IPS-20b (cell line): Measurements from ENCODE around the gene SHQ1.
"Not testable (repeated sequence)": the region's sequence is repeated elsewhere in the genome, so short reads cannot be mapped to it uniquely, and the experiment has no call there.

Source experiments
- H3K27ac ChIP-seq: one replicate; pipeline ENCODE4 v1.5.1; 2013; ENCODE audit warnings: low read length
- H3K27me3 ChIP-seq: 2 replicates; pipeline ENCODE4 v1.6.1; 2013; ENCODE audit warnings: mild to moderate bottlenecking, low read length, inconsistent platforms; ENCODE audit not compliant: insufficient read depth
- H3K36me3 ChIP-seq: 2 replicates; pipeline ENCODE4 v1.6.1; 2013; ENCODE audit warnings: low read depth, mild to moderate bottlenecking, inconsistent platforms, low read length, moderate library complexity; ENCODE audit not compliant: insufficient read depth
- H3K4me1 ChIP-seq: 2 replicates; pipeline ENCODE4 v1.6.1; 2013; ENCODE audit warnings: mild to moderate bottlenecking, control low read depth, inconsistent platforms, low read length, moderate library complexity; ENCODE audit not compliant: insufficient read depth
- H3K4me3 ChIP-seq: 2 replicates; pipeline ENCODE4 v1.5.1; 2013; ENCODE audit warnings: mild to moderate bottlenecking, low read length, inconsistent platforms
- H3K9ac ChIP-seq: 2 replicates; pipeline ENCODE4 v1.6.1; 2013; ENCODE audit warnings: low read depth, mild to moderate bottlenecking, inconsistent platforms, low read length, moderate library complexity
- H3K9me3 ChIP-seq: 2 replicates; pipeline ENCODE4 v1.6.1; 2013; ENCODE audit warnings: mild to moderate bottlenecking, low read depth, low read length, inconsistent platforms; ENCODE audit not compliant: insufficient read depth

SHQ1 gene

DNA sequence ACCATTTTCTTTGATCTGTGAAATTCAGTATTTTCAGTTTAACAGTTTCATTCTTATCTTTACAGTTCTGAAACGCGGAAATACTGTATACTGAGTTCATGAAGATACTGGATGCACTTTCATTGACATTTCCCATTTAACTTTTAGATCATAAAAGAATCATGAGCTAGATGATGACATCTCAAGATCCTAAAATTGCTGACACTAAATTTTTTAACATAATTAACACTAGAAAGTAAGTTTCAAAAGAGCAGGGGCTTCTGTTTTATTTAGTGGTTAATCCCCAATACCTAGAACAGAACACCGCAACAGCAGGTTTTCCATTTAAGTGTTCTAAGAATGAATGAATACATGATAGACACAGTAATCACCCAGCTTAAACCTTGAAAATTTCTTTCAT, 54.2 kb downstream of the SHQ1 start:
- no peak overlapping the region for H3K9ac ChIP-seq
- H3K27me3 ChIP-seq: no peaks in the 10 kb centered on the region
- H3K9me3 ChIP-seq: no peaks in the 10 kb centered on the region
- no peak overlapping the region for H3K4me3 ChIP-seq
- peaks cover 5% of the 10 kb centered on the region; the same call in 1 of the 2 replicates for H3K36me3 ChIP-seq
- H3K4me1 ChIP-seq: peaks cover 22% of the 10 kb centered on the region
- no peak overlapping the region for H3K27ac ChIP-seq

DNA sequence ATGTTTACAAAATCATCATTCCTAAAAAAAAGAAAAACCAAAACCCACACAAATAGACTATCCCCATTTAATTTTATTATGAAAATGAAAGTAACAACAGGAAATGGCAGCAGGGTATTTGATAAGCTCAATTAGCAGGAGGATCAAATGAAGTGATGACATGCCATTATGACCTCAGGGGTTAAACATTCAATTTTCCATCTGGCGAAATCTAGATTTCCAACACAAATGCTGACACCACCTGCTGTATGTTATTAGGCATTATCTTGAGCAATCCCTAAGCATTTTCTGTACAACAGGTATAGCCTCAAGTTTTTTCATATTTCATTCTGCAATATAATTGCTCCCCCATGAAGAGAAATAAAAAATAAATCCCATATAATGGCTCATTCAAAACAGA, 57.1 kb downstream of the SHQ1 start:
- Histone ChIP-seq H3K27ac (no peak overlapping the region), H3K9ac (peak overlapping the region; percentile 10; the same call in 1 of the 2 replicates), H3K4me1 (peaks cover 12% of the 10 kb centered on the region; the same call in 1 of the 2 replicates), H3K27me3 (no peaks in the 10 kb centered on the region), H3K9me3 (no peaks in the 10 kb centered on the region), H3K36me3 (peaks cover 5% of the 10 kb centered on the region; the same call in 1 of the 2 replicates), H3K4me3 (no peak overlapping the region)

DNA sequence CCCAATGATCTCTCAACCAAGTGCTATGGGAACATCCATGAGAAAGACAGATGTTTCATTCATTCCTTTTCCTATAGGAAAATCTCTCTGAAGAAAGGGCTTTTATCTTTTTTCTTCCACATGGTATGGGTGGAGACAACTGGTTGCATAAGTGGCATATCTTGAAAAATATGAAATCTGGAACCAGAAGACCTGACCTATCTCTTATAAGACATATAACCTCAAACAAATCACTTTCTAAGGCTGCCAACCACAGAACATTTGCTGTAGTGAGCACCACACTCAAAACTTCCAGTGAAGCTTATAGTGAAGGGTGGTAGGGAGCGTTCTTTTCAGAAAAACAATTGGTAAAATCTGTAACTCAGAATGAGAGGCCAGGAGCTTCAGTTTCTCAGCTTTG, 58.5 kb downstream of the SHQ1 start:
- Histone ChIP-seq H3K27ac (no peak overlapping the region), H3K9me3 (no peaks in the 10 kb centered on the region), H3K4me3 (no peak overlapping the region), H3K27me3 (no peaks in the 10 kb centered on the region), H3K36me3 (peaks cover 8% of the 10 kb centered on the region; the same call in 1 of the 2 replicates), H3K4me1 (peaks cover 12% of the 10 kb centered on the region; the same call in 1 of the 2 replicates), H3K9ac (no peak overlapping the region)

DNA sequence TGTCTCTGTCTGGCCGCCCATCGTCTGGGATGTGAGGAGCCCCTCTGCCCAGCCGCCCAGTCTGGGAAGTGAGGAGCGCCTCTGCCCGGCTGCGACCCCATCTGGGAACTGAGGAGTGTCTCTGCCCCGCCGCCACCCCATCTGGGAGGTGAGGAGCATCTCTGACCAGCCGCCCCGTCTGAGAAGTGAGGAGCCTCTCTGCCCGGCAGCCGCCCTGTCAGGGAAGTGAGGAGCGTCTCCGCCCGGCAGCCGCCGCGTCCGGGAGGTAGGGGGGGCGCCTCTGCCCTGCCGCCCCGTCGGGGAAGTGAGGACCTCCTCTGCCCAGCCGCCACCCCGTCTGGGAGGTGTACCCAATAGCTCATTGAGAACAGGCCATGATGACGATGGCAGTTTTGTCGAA, 60.0 kb downstream of the SHQ1 start:
- not testable (repeated sequence) for H3K9ac ChIP-seq, H3K9me3 ChIP-seq, H3K27me3 ChIP-seq, H3K4me3 ChIP-seq, H3K27ac ChIP-seq
- H3K4me1 ChIP-seq: peaks cover 12% of the 10 kb centered on the region; the same call in 1 of the 2 replicates
- peaks cover 14% of the 10 kb centered on the region; the same call in 1 of the 2 replicates for H3K36me3 ChIP-seq

DNA sequence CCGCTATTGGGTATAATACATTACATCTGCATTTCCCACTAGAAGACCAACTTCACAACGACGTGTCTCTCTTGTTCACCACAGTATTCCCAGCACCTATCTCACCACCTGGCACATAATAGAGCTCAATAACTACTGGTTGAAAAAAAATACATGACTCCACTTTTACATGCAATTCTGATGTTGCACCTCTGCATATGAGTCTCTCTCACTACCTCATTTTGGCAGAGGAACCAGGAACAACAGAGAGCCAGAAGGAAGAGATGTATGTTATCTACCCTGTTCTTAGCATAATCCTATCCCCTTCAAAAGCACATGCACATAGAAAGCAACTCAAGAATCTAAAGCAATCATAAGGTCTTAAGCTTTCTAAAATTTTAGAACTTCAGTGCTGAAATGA, 61.6 kb downstream of the SHQ1 start:
- no peaks in the 10 kb centered on the region for H3K27me3 ChIP-seq
- H3K4me1 ChIP-seq: peaks cover 12% of the 10 kb centered on the region; the same call in 1 of the 2 replicates
- H3K9ac ChIP-seq: no peak overlapping the region
- no peak overlapping the region for H3K4me3 ChIP-seq
- H3K9me3 ChIP-seq: no peaks in the 10 kb centered on the region
- H3K36me3 ChIP-seq: peaks cover 10% of the 10 kb centered on the region; the same call in 1 of the 2 replicates
- H3K27ac ChIP-seq: no peak overlapping the region

DNA sequence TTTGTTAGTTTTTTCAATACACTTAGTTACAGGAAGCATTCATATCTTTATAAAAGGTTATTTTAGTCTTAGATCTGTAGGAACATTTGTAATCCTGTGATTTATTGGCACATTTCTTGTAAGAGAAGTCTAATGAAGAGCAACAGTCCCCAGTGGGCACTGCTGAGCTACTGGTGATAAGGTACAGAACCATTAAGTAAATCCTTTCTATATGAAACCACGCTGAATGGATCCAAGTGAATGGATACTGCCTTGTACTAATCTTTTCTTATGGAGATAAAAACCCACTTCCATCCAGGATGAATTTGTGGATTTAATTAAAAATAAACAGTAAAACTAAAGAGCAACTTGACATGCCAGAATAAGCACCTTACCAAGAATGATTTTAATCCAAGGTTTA, 64.0 kb downstream of the SHQ1 start:
- no peaks in the 10 kb centered on the region for H3K27me3 ChIP-seq
- no peak overlapping the region for H3K27ac ChIP-seq
- no peak overlapping the region for H3K9ac ChIP-seq
- H3K4me1 ChIP-seq: no peaks in the 10 kb centered on the region
- H3K4me3 ChIP-seq: no peak overlapping the region
- peaks cover 10% of the 10 kb centered on the region; the same call in 1 of the 2 replicates for H3K36me3 ChIP-seq
- no peaks in the 10 kb centered on the region for H3K9me3 ChIP-seq

DNA sequence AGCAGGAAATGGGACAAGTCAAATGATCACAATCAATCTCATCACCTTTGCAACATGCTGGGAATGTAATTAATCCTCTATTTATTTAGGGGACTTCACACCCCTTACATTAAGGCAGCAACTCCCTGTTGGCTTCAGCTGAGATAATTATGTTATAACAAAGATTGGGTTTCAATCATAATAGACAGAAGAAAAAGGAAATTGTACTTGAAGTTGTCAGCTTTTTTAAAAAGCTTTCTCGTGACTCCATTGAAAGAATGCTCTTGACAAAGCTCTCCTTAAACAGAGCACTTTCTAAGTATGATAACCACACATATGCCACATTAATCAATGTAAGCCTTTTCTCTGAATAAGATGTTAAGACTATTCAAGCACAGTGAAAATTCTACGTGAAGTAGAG, 65.7 kb downstream of the SHQ1 start:
- H3K4me3 ChIP-seq: no peak overlapping the region
- no peak overlapping the region for H3K9ac ChIP-seq
- H3K27me3 ChIP-seq: no peaks in the 10 kb centered on the region
- H3K27ac ChIP-seq: no peak overlapping the region
- no peaks in the 10 kb centered on the region; the same call in 1 of the 2 replicates for H3K4me1 ChIP-seq
- H3K36me3 ChIP-seq: peaks cover 10% of the 10 kb centered on the region; the same call in 1 of the 2 replicates
- no peaks in the 10 kb centered on the region for H3K9me3 ChIP-seq

DNA sequence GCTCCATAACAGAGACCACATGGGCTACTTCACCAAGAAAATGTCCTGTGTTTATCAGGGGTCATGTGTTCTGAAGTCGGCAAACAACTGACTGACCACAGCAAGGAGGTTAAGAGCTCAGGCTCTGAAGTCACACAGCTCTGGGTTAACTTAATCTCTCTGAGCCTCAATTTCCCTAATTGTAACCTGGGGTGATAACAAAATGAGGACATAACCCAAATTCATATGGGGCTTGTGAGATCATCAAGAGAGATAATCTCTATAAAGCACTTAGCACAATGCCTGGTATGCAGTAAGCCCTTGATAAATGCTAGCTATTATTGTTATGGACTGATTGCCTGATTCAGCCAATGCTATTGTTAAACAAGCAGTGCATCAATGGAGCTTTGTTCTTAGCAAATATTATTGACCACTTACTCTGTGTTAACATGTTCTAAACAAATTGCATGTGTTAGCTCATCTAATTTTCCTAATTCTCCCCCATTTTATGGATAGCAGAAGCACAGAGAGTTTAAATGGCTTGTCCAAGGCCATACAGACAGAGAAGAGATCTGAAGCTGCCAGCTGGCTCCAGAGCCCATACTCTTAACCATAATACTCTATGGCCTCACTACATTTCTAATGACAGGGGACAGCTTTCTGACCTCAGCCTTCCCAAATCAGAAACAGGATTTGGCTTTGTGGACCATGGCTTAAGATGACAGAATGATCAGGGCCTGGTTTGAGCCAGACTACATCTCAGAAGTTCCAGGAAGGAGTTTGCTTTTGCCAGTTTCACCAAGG, 78.3 kb downstream of the SHQ1 start:
- H3K4me1 ChIP-seq: peaks cover 42% of the 10 kb centered on the region
- H3K27me3 ChIP-seq: no peaks in the 10 kb centered on the region
- no peak overlapping the region for H3K4me3 ChIP-seq
- no peaks in the 10 kb centered on the region for H3K9me3 ChIP-seq
- H3K9ac ChIP-seq: no peak overlapping the region
- no peak overlapping the region for H3K27ac ChIP-seq
- no peaks in the 10 kb centered on the region for H3K36me3 ChIP-seq

DNA sequence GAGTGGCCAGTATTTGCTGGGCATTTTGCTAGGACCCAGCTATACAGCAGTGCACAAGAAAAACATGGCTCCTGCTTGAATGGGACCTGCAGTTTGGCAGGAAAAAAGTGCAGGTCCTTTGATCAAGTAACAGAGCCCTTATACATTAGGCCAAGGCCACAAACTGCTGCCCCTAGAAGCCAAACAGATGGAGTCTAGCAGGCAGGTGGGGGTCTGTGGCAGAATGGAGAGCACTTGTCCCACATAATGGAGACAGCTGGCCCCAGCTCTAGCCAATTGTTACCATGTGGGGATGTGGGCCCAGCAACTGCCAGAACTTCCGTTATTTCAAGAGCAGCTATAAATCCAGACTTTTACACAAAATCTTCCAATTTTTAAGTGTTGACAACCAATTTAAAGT, 79.3 kb downstream of the SHQ1 start:
- Histone ChIP-seq H3K36me3 (no peaks in the 10 kb centered on the region), H3K27me3 (no peaks in the 10 kb centered on the region), H3K9ac (peak overlapping the region; percentile 52), H3K27ac (peak overlapping the region; percentile 23), H3K9me3 (no peaks in the 10 kb centered on the region), H3K4me1 (peaks cover 42% of the 10 kb centered on the region), H3K4me3 (peak overlapping the region; percentile 47; the same call in 1 of the 2 replicates)

DNA sequence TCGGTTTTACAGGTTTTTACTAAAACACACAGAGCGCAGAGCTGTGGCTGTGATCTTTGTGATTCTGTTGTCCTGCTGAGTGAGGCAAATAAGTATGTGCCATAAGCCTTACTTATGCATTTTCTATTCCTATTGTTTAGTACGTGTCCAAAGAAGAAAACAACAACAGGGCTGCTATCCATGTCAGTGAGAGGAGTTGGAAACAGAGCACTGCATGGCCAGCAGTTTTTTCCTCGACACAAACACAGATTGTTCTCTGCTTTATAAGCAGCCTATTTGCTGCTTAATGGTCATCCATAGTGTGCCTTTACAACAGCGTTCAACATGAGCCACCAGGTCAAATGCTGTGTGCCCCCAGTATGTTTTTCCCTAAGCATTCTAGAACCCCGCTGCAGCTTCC, 79.8 kb downstream of the SHQ1 start:
- H3K27me3 ChIP-seq: no peaks in the 10 kb centered on the region
- no peaks in the 10 kb centered on the region for H3K36me3 ChIP-seq
- peaks cover 42% of the 10 kb centered on the region for H3K4me1 ChIP-seq
- no peaks in the 10 kb centered on the region for H3K9me3 ChIP-seq
- peak overlapping the region; percentile 47 for H3K4me3 ChIP-seq
- peak overlapping the region; percentile 52 for H3K9ac ChIP-seq
- H3K27ac ChIP-seq: peak overlapping the region; percentile 23

DNA sequence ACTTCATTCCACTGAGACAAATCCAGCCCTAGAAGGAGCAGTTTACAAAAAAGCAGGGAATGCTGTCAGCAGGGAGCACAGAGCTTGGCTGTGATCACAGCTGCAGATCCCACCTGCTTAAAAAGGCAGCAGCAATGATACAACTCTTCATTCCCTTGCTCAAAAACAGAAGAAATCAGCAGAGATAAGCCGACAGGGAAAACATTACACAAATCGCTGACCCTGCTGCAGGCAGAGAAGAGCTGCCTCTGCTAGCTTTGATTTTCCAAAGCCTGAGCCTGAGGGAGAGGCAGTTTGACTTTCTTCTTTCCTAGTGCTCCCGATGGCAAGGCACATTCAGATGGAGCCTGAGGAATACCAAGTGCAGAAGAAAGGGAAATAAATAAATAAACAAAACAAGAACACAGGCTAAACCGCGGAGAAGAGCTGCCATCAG, 80.2 kb downstream of the SHQ1 start:
- H3K36me3 ChIP-seq: no peaks in the 10 kb centered on the region
- peak overlapping the region; percentile 23 for H3K27ac ChIP-seq
- H3K27me3 ChIP-seq: no peaks in the 10 kb centered on the region
- H3K4me3 ChIP-seq: peak overlapping the region; percentile 47
- H3K9me3 ChIP-seq: no peaks in the 10 kb centered on the region
- peaks cover 42% of the 10 kb centered on the region for H3K4me1 ChIP-seq
- H3K9ac ChIP-seq: peak overlapping the region; percentile 52; the same call in 1 of the 2 replicates

DNA sequence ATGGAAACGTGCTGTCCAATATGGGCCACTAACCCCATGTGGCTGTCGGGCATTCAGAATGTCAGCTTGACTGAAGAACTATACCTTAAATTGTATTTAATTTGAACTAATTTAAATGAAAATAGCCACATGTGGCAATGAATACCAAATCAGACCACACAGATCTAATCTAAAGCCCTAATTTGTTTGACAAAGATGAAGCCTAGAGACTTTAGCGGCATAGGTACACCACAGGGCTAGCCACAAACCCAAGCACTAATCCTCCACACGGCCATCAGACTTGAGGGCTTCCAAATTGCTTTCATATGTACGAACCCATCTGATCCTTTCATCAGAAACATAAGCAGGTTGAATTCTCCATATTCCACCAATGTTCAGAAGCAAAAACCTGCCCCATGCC, 81.4 kb downstream of the SHQ1 start:
- no peaks in the 10 kb centered on the region for H3K9me3 ChIP-seq
- no peaks in the 10 kb centered on the region for H3K36me3 ChIP-seq
- peak overlapping the region; percentile 52; the same call in 1 of the 2 replicates for H3K9ac ChIP-seq
- H3K4me3 ChIP-seq: peak overlapping the region; percentile 48
- peak overlapping the region; percentile 70 for H3K27ac ChIP-seq
- H3K27me3 ChIP-seq: no peaks in the 10 kb centered on the region
- H3K4me1 ChIP-seq: peaks cover 42% of the 10 kb centered on the region
